Measurements from ENCODE around the gene GREM2. TPM values are rescaled to one million over a fixed set of nuclear protein-coding genes. Genes with fewer than 3 reads are reported as not detected.

GREM2 gene
- total and polyA plus RNA-seq, 2 donors (not counting 3 experiments of a cell fraction or from before 2014, with no cell fraction given) = not detected

DNA sequence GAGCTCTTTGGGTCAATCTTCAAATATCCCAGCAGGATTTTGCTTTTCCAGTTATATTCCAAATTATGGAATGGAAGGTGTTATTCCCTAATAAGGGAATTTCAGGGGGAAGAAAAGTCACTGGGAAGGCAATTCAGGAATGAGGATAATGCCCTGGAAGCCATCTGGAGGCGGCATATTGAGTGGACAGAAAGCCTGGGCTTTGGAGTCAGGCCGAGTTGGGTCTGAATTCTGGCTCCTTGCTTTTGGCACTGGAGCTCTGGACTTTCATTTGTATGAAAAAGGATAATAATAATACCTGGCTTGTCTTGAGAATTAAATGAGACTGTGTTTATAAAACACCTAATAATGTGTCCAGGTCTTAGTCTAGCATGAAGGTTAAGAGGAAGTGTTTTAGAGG, 16.5 kb downstream of the GREM2 start:
- no peak overlapping the region for H3K4me3 ChIP-seq (replicated peaks in 1 of 3; ENCODE audit: insufficient read depth in 1 of 3, low read depth in 1 of 3, low read length in 3 of 3)
- H3K27me3 ChIP-seq (ENCODE audit: control insufficient read depth in 2 of 2, insufficient read depth in 2 of 2, low read length in 2 of 2) = no peaks in the 10 kb centered on the region
- dilution Hi-C loops (cut with MboI; ENCODE audit: extremely low pct_ligation_motif_present, low sequenced_read_pairs) = no loop called here
- TF ChIP-seq FOS (IDR thresholded peaks at IDR 0.05; ENCODE audit: borderline replicate concordance, insufficient read depth, low read length) (no peak), JUN (IDR thresholded peaks at IDR 0.05; ENCODE audit: borderline replicate concordance, insufficient read depth, insufficient read length, low read depth) (no peak), MYC (IDR thresholded peaks at IDR 0.05; ENCODE audit: low read depth, low read length) (no peak), POLR2A (IDR thresholded peaks at IDR 0.05; ENCODE audit: low read depth, low read length) (no peak), GATA2 (IDR thresholded peaks at IDR 0.05; ENCODE audit: insufficient read depth, insufficient read length, low read depth, low read length) (no peak), POLR2AphosphoS5 (IDR thresholded peaks at IDR 0.05; ENCODE audit: insufficient read depth, low read depth, low read length) (no peak), EZH2 (IDR thresholded peaks at IDR 0.05; ENCODE audit: borderline replicate concordance, low read depth, low read length, severe bottlenecking) (no peak)
- TF ChIP-seq, protein P1, sequence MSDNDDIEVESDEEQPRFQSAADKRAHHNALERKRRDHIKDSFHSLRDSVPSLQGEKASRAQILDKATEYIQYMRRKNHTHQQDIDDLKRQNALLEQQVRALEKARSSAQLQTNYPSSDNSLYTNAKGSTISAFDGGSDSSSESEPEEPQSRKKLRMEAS (IDR thresholded peaks at IDR 0.05; ENCODE audit: insufficient read depth, insufficient read length) = no peak
- TF ChIP-seq, protein P2, sequence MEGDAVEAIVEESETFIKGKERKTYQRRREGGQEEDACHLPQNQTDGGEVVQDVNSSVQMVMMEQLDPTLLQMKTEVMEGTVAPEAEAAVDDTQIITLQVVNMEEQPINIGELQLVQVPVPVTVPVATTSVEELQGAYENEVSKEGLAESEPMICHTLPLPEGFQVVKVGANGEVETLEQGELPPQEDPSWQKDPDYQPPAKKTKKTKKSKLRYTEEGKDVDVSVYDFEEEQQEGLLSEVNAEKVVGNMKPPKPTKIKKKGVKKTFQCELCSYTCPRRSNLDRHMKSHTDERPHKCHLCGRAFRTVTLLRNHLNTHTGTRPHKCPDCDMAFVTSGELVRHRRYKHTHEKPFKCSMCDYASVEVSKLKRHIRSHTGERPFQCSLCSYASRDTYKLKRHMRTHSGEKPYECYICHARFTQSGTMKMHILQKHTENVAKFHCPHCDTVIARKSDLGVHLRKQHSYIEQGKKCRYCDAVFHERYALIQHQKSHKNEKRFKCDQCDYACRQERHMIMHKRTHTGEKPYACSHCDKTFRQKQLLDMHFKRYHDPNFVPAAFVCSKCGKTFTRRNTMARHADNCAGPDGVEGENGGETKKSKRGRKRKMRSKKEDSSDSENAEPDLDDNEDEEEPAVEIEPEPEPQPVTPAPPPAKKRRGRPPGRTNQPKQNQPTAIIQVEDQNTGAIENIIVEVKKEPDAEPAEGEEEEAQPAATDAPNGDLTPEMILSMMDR (IDR thresholded peaks at IDR 0.05; ENCODE audit: extremely low read depth in 1 of 2, insufficient read depth in 1 of 2, low read depth in 1 of 2, low read length in 2 of 2) = no peak
- intact Hi-C loops (cut with micrococcal nuclease) = no loop called here
- no peaks in the 10 kb centered on the region for H3K36me3 ChIP-seq (ENCODE audit: control insufficient read depth in 2 of 2, extremely low read depth in 1 of 2, insufficient read depth in 2 of 2, low read length in 2 of 2)
- H3K79me2 ChIP-seq (ENCODE audit: control insufficient read depth, insufficient read depth, low read length) = no peaks in the 10 kb centered on the region
- H3K4me2 ChIP-seq (ENCODE audit: insufficient read depth, low read length) = no peak overlapping the region
- no peak overlapping the region for H2AFZ ChIP-seq (ENCODE audit: low read depth, low read length)
- ChIA-PET CTCF (no interaction called here), POLR2A (no interaction called here)
- H3K27ac ChIP-seq (ENCODE audit: insufficient read depth, low read depth, low read length) = no peak overlapping the region
- no peaks in the 10 kb centered on the region for H4K20me1 ChIP-seq (replicated peaks; ENCODE audit: control insufficient read depth, extremely low read depth, insufficient read depth, low read length)
- H3K9ac ChIP-seq (replicated peaks; ENCODE audit: extremely low read depth, insufficient read depth, low read length) = no peak overlapping the region
- FAIRE-seq = no peak
- H3K4me1 ChIP-seq (ENCODE audit: control insufficient read depth, extremely low read depth, insufficient read depth, low read length) = no peaks in the 10 kb centered on the region
- H3K9me3 ChIP-seq (replicated peaks; ENCODE audit: control insufficient read depth, insufficient read depth, low read length) = peaks cover 9% of the 10 kb centered on the region
- no peak for DNase-seq (ENCODE audit: low read depth, low spot score)
- BruUV-seq (replicated peaks) = no TSS peak
- H3K9me1 ChIP-seq (replicated peaks; ENCODE audit: control insufficient read depth, extremely low read depth, insufficient read depth, low read length) = no peaks in the 10 kb centered on the region
